Muscle of arm (tissue), 12 donors: ENCODE measurements around the gene TSPO2. TPM values are rescaled to one million over a fixed set of nuclear protein-coding genes. Genes with fewer than 3 reads are reported as not detected.

Source experiments
- DNase-seq: peaks from one replicate; pipeline ENCODE4 v3.0.0-alpha.2; 2013
- polyA plus RNA-seq, 12 donors: library from polyadenylated mRNA; unstranded; fragments of 120-200 nt; gene quantifications; one replicate each; pipeline ENCODE4 v1.2.1, GENCODE V29; 2013; ENCODE audit not compliant: insufficient read length in 12 of 12

TSPO2 gene
- polyA plus RNA-seq, 12 donors, result 0.25 to 2.1 (median 1.0) TPM; not detected in 3

DNA sequence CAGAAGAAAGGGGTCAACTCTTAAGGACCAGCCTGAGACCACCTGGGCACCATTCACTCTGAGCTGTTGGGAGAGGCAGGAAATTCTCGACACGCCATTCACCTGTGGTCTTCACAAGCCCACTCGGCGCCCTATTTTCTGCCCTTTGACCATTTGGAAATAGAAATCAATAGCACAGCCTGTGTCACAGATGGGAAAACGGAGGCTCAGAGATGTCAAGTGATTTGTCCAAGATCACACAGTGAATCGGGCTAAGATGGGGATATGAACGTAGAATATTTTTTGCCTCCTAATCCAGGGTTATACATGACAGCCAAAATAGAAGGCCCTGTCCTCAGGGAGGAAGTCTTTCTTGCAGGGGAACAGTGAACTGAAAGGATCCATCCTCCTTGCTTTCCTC lies 7.7 kb downstream of the TSPO2 start:
- DNase-seq, result no peak

DNA sequence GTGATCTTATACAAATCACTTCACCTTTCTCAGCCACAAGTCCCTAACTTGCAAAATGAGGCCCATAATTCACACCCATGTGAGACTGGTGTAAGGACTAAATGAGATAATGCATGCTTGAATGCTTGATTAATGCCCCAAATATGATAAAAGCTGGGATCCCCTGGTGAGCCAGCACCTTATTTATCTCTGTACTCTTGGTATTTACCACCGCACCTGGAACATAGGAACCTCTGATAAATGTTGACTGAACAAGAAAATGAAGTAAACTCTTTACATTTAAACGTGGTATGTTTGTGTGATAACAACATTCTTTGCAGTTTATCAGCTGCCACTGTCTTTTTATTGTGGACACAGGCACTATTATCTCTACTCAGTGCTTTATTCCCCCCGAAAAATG lies 8.3 kb downstream of the TSPO2 start:
- no peak for DNase-seq

DNA sequence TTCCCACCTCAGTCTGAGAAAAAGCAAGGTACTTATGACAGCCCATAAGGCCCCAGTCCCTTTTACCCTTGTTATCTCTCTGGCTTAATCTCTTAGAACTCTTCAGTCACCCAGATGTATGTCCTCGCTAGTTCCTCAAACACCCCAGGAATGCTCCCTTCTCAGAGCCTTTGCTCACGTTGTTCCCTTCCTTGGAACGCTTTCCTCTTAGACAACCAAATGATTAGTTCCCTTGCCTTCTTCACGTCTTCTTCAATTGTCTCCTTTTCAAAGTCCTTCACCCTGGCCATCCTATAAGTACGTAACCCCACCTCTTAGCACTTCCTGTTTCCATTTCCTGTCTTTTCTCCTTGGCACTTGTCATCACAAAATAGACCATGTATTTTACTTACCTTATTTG lies 9.6 kb downstream of the TSPO2 start:
- no peak for DNase-seq

DNA sequence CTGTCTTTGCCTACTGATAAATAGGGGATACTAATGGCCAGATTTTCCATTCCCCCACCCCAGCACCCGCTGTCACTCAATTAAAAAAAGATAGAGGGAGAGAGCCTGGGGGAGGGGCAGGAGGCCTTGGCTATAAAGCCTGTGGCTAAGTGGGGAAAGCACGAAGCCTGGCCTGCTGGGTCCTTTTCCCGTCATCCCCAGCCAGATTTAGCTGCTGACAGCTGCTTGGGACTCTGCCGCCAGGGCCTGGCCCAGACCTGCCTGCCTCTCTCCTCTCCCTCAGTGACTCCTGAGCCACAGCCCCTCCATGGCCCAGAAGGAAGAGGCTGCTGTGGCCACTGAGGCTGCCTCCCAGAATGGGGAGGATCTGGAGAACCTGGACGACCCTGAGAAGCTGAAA lies 10.8 kb downstream of the TSPO2 start, which contains the start of gene APOBEC2:
Gene APOBEC2, plus strand, starts transcription at position 162 of the 400 bp plus-strand sequence. Its CDS starts 146 bp downstream, at position 308.
- peak; percentile 53 for DNase-seq

DNA sequence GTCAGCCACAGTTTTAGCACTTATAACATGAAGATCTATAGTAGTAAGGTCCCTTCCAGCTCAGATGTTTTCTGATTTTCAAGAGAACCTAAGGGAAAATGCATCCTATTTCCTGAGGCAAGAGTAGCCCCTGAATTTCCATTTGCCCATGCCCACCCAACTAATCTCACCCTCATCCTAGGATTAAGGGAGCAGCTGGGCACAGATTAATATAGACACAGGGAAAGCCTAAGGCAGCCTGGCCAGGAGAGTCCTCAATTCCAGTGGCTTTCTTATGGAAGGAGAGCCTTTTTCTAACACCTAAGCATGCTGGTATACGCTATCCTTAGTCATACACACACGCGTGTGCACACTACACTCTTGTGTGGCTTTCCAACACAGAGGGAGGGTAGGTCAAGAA lies 12.2 kb downstream of the TSPO2 start:
- DNase-seq, result no peak

DNA sequence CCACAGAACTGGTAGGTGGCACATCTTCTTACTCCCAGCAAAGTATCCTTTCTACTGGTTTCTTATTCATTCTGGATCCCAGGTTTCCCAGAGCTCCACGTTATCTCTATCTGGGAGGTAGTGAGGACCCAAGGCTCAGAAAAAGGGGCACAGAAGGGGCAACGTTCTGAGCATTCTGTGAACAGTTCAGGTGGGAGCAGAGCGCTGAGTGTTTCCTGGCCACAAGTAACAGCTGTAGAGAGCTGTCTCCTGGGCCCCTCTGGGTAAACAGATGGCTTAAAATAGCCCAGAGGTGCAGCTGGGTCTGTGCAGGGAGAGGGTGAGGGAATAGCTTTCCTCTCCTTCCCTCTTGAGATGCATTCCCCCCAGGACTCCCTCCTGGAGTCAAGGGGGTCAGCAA lies 12.9 kb downstream of the TSPO2 start:
- DNase-seq, result no peak

DNA sequence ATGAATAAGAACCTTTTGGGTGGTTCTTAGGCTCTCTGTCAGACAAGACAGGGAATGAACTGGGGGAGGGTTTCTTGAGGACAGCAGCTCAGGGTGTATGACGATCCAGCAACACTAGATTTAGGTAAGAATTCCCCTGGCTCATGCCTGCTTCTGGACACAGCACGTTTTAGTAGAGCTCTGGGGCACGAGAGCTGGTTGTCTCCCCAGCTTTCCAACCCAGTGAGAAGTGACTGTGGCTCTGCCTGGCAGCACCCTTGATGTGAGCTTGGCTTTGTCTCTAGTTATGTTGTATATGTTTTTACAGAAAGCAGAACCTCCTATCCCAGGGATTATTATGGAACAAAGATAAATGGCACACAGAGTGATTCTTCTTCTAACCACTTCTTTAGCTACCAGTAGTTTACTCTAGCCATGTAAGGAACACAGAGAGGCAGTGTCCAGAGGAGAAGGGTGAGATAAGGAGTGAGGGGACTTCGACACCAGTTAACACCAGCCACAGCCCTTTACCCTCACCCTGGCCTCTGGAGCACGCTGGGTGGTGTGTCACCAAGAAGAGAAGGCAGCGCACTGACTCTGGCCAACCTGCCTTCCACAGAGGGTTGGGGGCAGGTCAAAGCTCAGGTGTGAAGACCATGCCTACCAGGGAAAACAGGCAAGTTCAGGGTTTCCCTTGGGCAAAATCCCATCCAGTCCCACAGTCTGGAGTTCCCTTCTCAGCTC lies 14.7 kb downstream of the TSPO2 start:
- no peak for DNase-seq

DNA sequence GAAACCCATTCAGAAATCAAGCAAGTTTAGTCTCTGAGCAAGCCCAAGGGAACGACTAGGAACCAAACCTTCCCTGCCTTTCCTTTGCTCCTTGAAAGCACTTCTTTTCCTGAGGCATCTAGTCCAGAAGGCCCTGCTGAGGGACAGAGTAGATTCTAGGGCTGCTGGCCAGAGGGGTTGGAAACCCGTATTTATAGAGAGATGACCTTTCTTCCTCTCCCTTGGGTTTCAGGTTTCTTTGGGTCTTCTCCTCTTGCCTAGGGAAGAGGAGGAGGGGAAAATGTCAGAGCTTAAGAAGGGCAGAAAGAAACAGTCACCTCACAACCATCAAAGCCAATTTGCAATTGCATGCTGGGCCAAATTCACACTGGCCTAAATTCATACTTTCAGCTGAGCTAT lies 16.5 kb downstream of the TSPO2 start:
- DNase-seq, result no peak

DNA sequence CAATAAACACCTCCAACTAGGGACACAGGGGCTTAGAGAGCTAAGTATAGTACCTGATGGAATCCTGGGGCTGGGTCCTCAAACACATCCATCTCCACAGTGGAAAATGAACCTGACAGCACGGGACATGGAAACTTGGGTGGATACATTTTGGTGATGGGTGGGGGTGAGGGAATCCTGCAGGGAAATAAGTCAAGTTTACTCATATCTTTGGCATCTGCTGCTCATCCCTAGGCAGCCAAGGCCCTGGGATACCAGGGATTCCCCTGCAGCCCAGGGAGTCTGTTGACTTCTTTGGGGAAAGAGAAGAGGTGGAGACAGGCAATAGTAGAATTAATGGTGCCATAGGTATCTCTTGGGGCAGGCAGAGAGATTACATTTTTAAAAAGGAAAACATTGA lies 17.3 kb downstream of the TSPO2 start:
- DNase-seq, result no peak

DNA sequence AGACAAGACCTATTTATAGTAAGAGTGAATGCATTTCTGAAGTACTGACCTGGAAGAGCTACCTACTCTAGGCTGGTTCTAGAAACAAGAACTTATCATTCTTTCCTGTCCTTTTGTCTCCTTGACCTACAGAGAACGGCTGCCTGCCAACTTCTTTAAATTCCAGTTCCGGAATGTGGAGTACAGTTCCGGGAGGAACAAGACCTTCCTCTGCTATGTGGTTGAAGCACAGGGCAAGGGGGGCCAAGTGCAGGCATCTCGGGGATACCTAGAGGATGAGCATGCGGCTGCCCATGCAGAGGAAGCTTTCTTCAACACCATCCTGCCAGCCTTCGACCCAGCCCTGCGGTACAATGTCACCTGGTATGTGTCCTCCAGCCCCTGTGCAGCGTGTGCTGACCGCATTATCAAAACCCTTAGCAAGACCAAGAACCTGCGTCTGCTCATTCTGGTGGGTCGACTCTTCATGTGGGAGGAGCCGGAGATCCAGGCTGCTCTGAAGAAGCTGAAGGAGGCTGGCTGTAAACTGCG lies 19.0 kb downstream of the TSPO2 start:
- no peak for DNase-seq

DNA sequence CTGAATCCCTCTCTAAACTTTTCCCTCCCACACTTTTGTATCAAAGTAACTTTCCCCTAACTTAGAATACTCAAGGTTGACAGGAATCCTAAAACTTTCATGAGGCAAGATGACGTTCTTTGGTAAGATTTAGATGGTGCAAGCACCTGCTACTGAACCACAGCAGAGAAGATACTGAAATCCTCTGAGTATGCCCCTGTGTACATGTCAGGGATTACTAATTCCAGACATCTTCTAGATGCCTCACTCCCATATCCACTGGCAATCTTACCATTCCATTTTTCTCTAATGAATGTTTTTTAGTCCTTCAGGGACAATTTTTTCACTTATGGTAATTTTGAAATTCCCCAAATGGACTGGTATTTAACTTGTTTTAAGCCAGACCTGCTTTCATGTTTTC lies 19.8 kb downstream of the TSPO2 start:
- no peak for DNase-seq

DNA sequence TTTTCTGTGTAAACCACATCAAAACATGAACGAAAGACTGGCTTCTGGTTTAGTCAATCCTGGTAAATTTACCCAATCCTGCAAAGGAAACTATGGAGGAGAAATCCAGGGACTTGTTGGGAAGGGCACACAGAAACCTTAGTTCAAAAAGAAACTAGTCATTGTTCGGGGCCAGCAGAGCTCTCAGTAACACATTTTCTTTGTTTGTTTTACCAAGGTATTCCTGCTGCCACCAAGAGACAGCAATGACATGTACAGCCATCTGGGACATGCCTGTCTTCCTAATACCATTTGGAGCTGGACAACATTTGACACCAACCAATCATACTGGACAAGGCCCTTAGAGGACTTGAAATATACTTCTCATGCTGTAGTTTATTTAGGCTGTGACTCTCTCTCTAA lies 21.6 kb downstream of the TSPO2 start:
- no peak for DNase-seq

DNA sequence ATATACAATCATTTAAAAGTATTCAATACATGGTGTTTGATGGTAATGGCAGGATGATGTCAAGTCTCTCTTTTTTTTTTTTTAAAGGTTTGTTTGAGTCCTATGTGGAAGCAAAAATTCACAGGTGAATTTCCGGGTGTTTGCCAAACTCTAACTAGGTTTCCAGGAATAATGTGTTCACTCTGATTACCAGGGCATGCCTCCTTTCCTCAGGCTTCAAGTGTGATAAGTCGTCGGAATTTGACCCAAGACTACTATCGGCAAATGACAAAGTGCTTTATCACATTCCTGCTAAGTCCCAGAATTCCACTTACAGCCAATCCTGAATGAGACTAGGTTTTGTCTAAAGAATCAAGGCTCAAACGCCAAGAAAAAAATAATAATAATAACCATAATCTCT lies 22.6 kb downstream of the TSPO2 start:
- DNase-seq, result no peak

DNA sequence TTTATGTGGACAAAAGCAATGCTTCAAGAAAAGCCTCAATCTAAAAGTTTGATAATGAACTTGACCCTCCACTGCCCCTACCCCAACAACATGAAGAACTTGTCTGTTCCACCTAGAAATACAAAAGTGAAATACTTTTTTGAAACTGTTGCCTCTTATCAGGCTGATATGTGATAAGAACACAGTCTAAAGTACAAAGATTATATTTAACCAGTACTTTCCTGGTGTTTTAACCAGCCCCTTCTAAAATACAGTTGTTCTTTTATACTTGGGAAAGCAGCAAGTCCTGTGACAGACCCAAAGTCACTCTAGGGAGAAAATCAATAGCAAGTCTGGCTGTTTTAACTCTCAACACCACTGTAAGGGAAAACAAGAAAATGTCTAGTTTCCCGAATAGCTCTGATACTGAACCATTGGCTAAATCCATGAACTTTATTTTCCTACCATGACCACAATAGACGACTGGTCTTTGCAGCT lies 23.3 kb downstream of the TSPO2 start:
- DNase-seq, result no peak

DNA sequence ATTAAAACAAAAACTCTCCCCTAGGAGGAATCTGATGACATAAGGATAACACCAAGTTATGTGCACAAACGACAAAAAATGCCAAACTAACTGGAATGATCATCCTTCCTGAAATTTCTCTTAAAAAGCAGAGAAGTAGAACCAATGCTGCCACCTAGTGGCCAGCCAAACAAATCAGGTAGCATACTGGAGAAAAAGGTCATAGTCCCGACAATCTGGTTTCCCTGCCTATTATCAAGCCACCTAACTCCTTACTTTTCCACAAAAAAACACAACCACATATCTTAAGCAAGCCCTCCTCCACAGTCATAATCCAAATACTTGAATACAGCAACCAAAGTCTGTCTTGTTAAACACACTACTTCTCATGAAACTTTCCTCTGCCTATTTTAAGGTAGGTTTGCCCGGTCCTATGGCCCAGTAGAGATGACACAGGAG lies 24.6 kb downstream of the TSPO2 start:
- DNase-seq, result peak; percentile 79

DNA sequence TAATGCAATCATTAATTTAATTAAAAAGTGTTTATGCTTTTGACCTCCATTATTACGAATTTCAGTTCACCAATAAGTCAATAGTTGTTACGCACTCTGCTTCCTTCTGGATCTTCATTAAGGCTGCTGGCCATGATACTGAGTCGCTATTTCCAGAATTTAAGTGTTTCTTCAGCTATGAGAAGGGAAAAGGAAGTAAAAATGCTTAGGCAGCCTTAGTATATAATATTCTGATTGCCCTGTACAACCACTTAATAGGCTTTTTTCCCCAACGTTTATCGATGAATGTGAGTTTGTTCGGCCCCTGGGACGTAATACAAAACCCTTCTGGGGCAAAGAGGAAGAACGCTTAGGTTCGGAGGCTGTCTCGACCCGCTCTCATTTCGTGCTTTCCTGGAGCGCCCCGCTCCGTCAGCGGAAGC lies 29.2 kb downstream of the TSPO2 start:
- DNase-seq, result peak; percentile 94

DNA sequence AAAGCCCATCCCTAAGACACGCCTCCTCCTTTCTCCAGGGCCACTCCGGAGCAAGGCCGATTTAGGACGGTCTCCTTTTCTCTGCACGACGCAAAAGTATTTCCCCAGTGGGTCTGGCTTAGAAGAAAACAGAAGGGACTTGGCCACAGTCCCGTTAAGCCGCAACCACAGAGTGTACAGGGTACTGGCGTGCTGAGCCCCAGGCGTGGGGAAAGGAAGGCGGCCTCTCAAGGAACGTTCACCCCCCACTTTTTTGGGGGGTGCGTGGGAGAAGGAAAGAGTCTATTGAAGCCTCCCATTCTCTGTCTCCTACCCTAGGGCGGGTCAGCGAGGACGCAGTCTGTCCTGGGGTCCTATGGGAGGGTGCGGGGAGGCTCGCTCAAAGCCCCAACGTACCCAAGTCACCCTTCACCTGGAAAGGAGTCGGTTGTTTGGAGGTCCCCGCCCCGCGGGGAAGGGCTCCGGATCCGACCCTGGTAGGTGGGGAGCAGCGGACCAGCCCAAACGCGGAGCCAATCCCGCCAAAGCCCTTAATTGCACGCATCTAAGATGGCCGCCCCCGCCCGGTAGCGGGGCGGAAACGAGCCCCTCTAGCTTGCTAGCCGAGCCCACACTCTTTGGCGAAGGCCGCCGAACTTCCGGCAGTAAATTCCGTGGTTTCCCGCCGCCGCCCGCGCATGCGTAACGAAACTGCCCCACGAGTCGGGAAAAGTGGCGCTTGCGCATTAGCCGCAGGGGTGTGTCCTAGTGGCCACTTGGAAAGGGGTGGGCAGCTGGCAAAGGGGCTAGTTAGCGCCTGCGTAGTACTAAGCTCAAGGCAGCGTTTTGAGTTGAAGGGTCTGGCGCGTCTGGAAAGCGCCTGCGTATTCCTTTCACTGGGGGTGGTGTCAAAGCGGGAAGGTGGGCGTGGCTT lies 29.9 kb downstream of the TSPO2 start, which contains the start of gene OARD1:
Gene OARD1, minus strand, starts transcription at position 434 of the 913 bp plus-strand sequence. CDS start 722 bp downstream, outside the sequence.
- DNase-seq, result peak; percentile 100

DNA sequence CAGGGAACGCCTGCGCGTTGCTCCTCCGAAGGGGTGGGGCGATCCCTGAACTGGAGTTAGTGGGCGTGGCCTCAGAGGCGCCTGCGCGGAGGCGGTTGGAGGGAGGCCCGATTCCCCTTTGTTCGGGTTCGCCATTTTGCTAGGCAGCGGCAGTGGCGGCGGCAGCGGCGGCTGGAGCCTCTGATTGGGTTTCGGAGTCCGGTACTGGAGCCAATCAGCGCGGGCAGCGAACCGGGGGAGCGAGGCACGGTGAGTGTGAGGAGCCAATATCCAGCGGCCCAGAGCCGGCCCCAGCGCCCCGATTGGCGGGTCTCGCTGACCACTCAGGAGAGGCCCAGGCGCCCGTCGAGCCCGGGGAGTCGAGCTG lies 30.6 kb downstream of the TSPO2 start, which contains the start of gene NFYA:
Gene NFYA, plus strand, starts transcription at position 139 of the 367 bp plus-strand sequence. CDS start 6,116 bp downstream, outside the sequence.
- DNase-seq, result no peak

DNA sequence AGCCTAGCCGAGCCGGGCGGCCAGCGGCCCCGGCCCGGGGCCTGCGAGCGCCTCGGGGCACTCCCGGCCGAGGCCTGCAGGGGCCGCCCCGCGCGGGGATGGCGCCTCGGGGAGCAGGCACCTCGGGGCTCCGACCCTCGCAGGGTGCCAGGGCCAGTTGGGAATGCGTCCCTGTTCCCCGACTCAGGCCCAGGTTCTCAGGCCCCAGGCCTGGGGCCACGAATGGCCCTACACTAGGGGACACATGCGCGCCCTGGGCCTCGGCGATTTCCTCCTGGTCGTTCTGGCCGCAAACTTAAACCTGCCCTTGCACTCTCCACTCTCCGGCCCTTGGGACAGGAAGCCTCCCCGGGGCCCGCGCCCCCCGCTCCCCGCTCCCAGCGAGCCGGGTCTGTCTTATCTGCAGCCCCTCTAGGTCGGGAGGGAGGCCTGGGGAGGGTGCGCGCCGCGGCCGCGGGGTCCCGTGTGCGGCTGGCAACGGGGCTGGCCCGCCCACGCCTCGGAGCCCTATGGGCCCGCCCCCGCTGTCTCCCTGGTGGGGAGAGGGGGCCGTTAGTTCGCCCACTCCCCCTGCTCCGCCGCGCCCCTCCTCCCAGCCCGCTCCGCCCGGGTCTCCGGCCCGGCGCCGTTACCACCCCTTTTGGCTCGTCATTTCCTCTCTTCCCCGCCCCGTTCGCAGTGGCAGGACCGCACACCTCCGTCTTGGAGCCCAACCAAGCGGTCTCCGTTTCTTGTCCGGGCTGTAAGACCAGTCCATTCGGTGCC lies 31.1 kb downstream of the TSPO2 start:
- DNase-seq, result peak; percentile 81

DNA sequence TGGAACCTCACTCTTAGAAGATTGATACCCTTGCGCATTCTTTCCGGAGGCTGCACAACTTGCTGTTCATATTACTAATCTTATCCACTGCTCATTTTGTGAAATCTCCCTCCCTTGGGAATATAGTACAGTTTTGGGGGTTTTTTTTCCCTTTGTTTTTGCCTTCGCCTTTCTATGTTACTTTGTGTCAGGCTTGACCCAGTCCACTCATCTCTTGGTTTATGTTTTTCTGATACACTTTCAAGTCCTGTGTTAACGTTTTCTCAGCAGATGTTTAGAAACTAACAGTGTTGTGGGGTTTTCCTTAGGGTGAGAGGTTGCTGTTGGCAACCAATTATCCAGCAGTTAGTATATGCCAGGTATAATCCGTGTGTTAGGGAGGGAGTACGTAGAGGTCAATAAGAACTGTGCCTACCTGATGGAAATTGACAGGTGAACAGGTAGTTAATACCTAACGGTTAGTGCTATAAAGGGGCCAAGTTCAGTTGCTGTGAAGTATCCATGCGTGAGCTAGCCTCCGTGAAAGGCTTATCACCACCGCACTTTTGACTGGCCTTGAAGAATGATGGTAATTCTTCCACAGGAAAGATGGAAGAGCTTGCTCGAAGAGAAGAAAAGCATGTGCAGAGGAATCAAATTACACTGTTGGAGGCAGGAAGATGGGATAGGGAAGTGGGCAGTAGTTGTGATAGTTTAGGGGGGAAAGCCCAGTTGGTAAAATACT lies 31.9 kb downstream of the TSPO2 start:
- DNase-seq, result no peak
